ENCODE results near the gene CD209. TPM values are rescaled to one million over a fixed set of nuclear protein-coding genes. Genes with fewer than 3 reads are reported as not detected.

Gene CD209
- total and polyA plus RNA-seq, 2 donors (not counting 1 experiment from before 2014, with no cell fraction given) = not detected

DNA sequence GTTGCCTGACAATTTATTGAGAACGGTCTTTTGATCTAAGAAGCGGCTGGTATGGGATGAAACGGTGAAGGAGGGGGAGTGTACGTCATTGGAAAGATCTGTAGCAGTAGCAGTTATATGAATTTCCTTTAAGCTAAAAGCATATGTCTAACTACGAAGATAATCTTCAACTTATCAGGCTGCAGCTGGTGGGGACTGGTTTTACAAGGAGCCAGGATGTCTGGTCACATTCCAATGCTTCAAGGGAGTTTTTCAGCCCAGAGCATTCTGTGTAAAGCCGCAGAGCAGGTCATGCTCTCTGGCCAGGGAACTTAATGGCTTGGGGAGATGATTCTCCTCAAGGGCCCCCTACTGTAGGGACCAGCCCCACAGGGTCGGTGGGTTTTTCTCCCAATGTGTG, 44.9 kb upstream of the CD209 start:
- Histone ChIP-seq H2AFZ (ENCODE audit: low read length) (no peak overlapping the region), H3K27me3 (ENCODE audit: control insufficient read depth, insufficient read depth, low read length) (peaks cover 3% of the 10 kb centered on the region), H3K9me3 (ENCODE audit: control insufficient read depth, insufficient read depth, low read depth, low read length) (no peaks in the 10 kb centered on the region), H3K4me1 (ENCODE audit: control insufficient read depth, extremely low read depth, insufficient read depth, low read length) (no peaks in the 10 kb centered on the region), H4K20me1 (ENCODE audit: control insufficient read depth, extremely low read depth, insufficient read depth, low read length) (no peaks in the 10 kb centered on the region), H3K4me3 (replicated peaks in 1 of 4; ENCODE audit: control extremely low read depth in 1 of 4, insufficient read depth in 1 of 4, low read depth in 3 of 4, low read length in 4 of 4) (no peak overlapping the region), H3K27ac (ENCODE audit: insufficient read depth, low read length) (no peak overlapping the region), H3K79me2 (ENCODE audit: control insufficient read depth, insufficient read depth, low read length) (no peaks in the 10 kb centered on the region), H3K36me3 (ENCODE audit: control insufficient read depth, insufficient read depth, low read length) (no peaks in the 10 kb centered on the region), H3K9ac (ENCODE audit: insufficient read depth, low read length) (no peak overlapping the region), H3K4me2 (ENCODE audit: extremely low read depth, insufficient read depth, low read length) (no peak overlapping the region)
- TF ChIP-seq EZH2 (IDR thresholded peaks at IDR 0.05; ENCODE audit: low read length, missing control alignments) = no peak
- TF ChIP-seq, protein P1, sequence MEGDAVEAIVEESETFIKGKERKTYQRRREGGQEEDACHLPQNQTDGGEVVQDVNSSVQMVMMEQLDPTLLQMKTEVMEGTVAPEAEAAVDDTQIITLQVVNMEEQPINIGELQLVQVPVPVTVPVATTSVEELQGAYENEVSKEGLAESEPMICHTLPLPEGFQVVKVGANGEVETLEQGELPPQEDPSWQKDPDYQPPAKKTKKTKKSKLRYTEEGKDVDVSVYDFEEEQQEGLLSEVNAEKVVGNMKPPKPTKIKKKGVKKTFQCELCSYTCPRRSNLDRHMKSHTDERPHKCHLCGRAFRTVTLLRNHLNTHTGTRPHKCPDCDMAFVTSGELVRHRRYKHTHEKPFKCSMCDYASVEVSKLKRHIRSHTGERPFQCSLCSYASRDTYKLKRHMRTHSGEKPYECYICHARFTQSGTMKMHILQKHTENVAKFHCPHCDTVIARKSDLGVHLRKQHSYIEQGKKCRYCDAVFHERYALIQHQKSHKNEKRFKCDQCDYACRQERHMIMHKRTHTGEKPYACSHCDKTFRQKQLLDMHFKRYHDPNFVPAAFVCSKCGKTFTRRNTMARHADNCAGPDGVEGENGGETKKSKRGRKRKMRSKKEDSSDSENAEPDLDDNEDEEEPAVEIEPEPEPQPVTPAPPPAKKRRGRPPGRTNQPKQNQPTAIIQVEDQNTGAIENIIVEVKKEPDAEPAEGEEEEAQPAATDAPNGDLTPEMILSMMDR (conservative IDR thresholded peaks at IDR 0.05 in 1 of 2, IDR thresholded peaks at IDR 0.05 in 1 of 2; ENCODE audit: low read depth in 1 of 2, low read length in 2 of 2) = no peak
- no peak for DNase-seq (ENCODE audit: low read depth in 2 of 2)

DNA sequence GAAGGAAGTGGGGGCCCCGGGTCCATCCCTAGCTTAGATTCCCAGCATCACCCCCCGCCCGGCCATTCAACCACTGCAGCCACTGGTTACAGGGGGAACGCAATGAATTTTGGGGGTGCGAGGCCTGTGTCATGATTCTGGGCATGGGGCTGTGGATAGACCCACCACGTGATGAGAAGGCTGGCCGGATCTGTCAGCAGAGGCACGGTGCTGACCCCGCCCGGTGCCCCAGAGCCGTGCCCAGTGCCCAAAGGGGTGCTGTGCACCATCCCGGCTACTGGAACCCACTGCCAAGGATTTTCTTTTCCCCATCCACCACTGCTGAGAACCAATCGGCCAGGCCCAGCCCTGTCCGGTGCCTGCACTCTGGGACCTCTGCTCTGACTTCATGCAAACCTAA, 43.1 kb upstream of the CD209 start:
- Histone ChIP-seq H3K4me1 (ENCODE audit: control insufficient read depth, extremely low read depth, insufficient read depth, low read length) (no peaks in the 10 kb centered on the region), H3K27me3 (ENCODE audit: control insufficient read depth, insufficient read depth, low read length) (peaks cover 3% of the 10 kb centered on the region), H3K4me2 (ENCODE audit: extremely low read depth, insufficient read depth, low read length) (no peak overlapping the region), H3K36me3 (ENCODE audit: control insufficient read depth, insufficient read depth, low read length) (no peaks in the 10 kb centered on the region), H3K27ac (ENCODE audit: insufficient read depth, low read length) (no peak overlapping the region), H3K4me3 (replicated peaks in 1 of 4; ENCODE audit: control extremely low read depth in 1 of 4, insufficient read depth in 1 of 4, low read depth in 3 of 4, low read length in 4 of 4) (no peak overlapping the region), H3K79me2 (ENCODE audit: control insufficient read depth, insufficient read depth, low read length) (no peaks in the 10 kb centered on the region), H3K9ac (ENCODE audit: insufficient read depth, low read length) (no peak overlapping the region), H3K9me3 (ENCODE audit: control insufficient read depth, insufficient read depth, low read depth, low read length) (no peaks in the 10 kb centered on the region), H2AFZ (ENCODE audit: low read length) (no peak overlapping the region), H4K20me1 (ENCODE audit: control insufficient read depth, extremely low read depth, insufficient read depth, low read length) (no peaks in the 10 kb centered on the region)
- no peak for DNase-seq (ENCODE audit: low read depth in 2 of 2)
- TF ChIP-seq, protein P1 (conservative IDR thresholded peaks at IDR 0.05 in 1 of 2, IDR thresholded peaks at IDR 0.05 in 1 of 2; ENCODE audit: low read depth in 1 of 2, low read length in 2 of 2) = no peak
- no peak for TF ChIP-seq EZH2 (IDR thresholded peaks at IDR 0.05; ENCODE audit: low read length, missing control alignments)

DNA sequence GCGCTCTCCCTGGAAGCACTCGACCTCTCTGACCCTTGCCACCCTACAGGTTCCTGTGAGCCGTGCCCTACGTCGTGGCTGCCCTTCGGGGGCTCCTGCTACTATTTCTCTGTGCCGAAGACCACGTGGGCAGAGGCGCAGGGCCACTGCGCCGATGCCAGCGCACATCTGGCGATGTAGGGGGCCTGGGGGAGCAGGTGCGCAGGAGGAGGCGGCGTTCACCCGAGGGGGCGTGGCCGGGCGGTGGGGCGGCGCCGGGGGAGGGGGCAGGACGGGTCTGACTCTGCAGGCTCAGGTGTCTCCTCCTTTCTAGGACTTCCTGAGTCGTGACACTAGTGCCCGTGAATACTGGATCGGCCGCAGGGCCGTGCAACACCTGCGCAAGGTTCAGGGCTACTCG, 42.1 kb upstream of the CD209 start:
- H3K4me2 ChIP-seq (ENCODE audit: extremely low read depth, insufficient read depth, low read length) = no peak overlapping the region
- H3K4me3 ChIP-seq (replicated peaks in 1 of 4; ENCODE audit: control extremely low read depth in 1 of 4, insufficient read depth in 1 of 4, low read depth in 3 of 4, low read length in 4 of 4) = no peak overlapping the region
- H3K79me2 ChIP-seq (ENCODE audit: control insufficient read depth, insufficient read depth, low read length) = no peaks in the 10 kb centered on the region
- H4K20me1 ChIP-seq (ENCODE audit: control insufficient read depth, extremely low read depth, insufficient read depth, low read length) = no peaks in the 10 kb centered on the region
- no peak for TF ChIP-seq EZH2 (IDR thresholded peaks at IDR 0.05; ENCODE audit: low read length, missing control alignments)
- TF ChIP-seq, protein P1 (conservative IDR thresholded peaks at IDR 0.05 in 1 of 2, IDR thresholded peaks at IDR 0.05 in 1 of 2; ENCODE audit: low read depth in 1 of 2, low read length in 2 of 2) = no peak
- no peak overlapping the region for H3K27ac ChIP-seq (ENCODE audit: insufficient read depth, low read length)
- H3K9ac ChIP-seq (ENCODE audit: insufficient read depth, low read length) = no peak overlapping the region
- H3K36me3 ChIP-seq (ENCODE audit: control insufficient read depth, insufficient read depth, low read length) = no peaks in the 10 kb centered on the region
- no peak overlapping the region for H2AFZ ChIP-seq (ENCODE audit: low read length)
- H3K27me3 ChIP-seq (ENCODE audit: control insufficient read depth, insufficient read depth, low read length) = peaks cover 3% of the 10 kb centered on the region
- H3K9me3 ChIP-seq (ENCODE audit: control insufficient read depth, insufficient read depth, low read depth, low read length) = no peaks in the 10 kb centered on the region
- no peak for DNase-seq (ENCODE audit: low read depth in 2 of 2)
- no peaks in the 10 kb centered on the region for H3K4me1 ChIP-seq (ENCODE audit: control insufficient read depth, extremely low read depth, insufficient read depth, low read length)

All from fibroblast of lung (primary cell).